HG02571 (cell line): ENCODE measurements around the gene CAMTA1.
"Not testable (repeated sequence)": the region's sequence is repeated elsewhere in the genome, so short reads cannot be mapped to it uniquely, and the experiment has no call there.

Experiments
- ATAC-seq: cut with Tn5 transposase; IDR thresholded peaks from one replicate; pipeline ENCODE4 v1.9.1; 2021; ENCODE audit warnings: mild to moderate bottlenecking, moderate library complexity; ENCODE audit not compliant: unreplicated experiment

The CAMTA1 gene

DNA sequence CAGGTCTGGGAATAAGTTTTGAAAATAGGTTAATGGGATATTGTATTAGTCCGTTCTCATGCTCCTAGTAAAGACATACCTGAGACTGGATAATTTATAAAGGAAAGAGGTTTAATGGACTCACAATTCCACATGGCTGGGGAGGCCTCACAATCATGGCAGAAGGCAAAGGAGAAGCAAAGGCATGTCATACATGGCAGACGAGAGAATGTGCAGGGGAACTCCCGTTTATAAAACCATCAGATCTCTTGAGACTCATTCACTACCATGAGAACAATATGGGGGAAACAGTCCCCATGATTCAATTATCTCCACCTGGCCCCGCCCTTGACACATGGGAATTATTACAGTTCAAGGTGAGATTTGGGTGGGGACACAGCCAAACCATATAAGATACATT, 60.5 kb downstream of the CAMTA1 start:
- not testable (repeated sequence) for ATAC-seq

DNA sequence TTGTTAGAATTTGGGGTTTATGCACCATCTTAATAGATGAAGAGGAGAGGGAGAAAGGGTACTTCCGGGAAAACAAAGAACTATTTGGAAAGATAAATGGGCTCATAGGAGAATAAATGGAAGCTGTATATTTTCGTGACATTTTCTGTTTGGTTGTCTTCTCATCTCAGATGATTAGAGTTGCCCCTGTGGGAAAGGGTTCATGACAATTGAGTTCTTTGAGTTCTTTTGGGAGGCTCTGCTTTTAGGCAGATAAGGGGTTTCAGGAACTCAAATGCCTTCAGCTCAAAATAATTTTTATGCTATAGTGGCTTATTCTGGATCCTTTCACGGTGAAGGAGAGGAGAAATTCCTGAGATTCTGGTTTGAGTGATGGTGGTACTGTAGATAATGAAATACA, 63.6 kb downstream of the CAMTA1 start:
- ATAC-seq = no peak

DNA sequence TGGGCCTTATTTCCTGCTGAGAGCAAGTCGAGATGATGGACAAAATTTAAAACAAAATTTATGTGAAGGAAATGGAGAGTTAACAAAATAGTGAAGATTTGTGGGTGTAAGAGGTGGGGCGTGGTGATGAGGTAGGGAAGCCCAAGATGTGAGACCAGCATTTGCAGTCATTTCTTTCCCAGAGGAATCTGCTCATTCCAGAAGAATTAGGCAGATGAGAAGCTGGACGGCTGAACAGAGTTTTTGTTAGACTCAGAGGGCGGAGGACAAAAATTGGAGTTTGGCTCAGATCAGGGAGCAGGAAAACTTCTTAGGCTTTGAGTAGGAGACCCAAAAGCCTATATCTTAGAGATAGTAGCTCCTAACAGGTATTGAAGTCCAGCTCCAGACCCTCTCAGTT, 65.3 kb downstream of the CAMTA1 start:
- ATAC-seq = no peak

DNA sequence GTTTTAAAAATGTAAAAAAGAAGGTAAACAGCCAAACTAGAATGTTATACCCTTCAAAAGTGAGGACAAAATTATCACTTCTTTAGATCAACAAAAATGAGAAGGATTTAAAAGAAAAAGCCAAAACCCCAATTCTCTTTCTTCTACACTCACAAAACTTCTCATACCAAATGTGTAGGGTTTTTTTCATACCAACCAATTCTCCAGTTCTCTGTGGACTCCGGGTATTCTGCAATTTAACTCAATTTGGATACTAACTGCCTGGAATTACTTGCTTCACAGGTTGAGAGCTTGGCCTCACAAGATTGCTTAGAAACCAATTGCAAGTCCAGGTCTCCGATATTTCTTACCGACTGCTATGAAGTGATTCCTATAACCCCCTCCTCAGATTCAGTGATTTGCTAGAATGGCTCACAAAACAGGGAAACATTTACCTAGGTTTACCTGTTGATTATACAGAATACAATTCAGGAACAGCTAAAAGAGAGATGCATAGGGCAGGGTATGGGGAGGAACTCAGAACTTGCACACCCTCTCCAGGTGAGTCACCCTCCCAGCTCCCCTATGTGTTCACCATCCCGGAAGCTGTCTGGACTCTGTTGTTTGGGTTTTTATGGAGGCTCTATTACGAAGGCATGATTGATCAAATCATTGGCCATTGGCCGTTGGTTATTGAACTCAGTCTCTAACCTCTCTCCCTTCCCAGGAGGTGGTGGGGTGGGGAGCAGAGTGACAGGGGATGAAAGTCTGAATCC, 67.1 kb downstream of the CAMTA1 start:
- ATAC-seq = no peak

DNA sequence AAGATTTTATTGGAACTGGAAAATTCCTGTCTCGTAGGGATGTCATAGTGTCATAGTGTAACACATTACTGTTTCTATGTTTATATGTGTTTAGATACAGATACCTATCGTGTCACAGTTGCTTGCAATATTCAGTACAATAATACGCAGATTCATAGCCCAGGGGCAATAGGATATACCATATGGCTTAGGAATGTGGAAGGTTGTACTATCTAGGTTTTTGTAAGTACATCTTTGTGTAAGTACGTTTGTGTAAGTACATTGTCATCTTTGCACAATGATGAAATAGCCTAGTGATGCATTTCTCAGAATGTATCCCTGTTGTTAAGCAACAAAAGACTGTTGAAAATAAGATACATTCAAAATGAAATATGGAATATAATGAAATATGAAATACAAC, 68.9 kb downstream of the CAMTA1 start:
- no peak for ATAC-seq

DNA sequence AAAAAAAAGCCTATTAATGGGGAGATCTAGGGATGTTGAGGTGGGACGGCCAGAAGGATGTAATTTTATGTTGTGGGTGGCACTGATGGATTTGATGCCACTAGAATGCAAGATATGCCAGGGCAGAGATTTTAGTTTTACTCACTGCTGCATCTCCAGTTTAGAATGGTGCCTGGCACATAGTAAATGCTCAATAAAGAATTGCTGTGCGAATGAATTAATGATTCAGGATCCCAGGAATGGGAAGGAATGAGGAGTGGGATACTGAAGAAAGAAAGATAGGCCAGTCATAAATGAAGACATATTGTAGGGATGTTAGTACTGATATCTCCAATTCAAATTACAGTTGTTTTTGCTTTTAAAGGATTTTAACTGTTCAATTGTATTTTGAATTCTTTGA, 72.6 kb downstream of the CAMTA1 start:
- no peak for ATAC-seq

DNA sequence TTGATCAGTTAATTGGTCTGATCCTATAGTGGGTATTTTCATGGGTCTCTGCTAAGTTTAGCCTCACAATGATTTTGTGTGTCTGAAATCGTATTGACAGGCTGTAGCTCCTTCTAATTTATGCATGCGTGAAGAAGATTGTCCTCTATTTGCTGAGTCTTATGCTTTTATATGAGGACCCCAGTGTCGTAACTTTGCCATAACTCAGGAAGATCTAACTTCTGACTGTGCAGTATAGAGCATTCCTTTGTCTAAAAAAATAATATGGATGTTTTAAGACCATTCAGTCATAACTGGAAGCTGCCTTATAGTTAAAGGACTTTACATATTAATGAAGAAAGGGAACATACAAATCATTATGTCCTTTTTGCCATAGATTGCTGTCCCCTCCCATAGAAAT, 73.3 kb downstream of the CAMTA1 start:
- no peak for ATAC-seq

DNA sequence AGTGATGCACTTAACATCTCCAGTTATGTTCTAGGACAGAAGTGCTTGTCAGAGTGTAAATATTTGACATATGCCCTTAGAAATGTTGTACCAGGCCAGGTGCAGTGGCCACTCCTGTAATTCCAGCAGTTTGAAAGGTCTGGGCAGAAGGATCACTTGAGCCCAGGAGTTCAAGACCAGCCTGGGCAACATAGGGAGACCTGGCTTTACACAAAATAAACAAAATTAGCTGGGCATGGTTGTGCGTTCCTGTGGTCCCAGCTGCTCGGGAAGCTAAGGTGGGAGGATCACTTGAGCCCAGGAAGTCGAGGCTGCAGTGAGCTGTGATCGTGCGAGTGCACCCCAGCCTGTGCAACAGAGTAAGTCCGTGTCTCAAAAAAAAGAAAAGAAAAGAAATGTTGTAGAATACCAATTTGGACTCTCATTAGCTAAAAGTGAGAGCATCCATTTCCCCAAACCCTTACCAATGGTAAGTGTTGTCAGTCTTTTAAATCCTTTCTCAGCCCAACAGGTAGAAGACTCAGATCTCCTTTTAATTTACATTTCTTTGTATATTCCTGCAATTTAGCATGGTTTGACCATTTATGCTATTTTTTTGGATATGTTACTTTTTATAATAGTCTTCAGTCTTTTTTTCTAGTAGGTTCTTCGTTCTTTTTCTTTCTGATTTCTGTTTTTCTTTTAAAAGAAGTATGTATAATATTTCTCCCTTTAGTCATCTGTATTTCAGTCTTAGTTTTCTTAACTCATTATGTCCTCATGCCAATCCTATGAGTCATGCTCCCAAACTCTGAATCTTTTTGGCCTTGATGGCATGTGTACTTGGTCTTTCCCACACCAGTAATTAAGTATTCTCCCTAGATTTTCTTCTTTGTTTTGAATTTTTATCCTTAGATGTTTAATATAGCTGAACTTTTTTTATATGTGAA, 74.4 kb downstream of the CAMTA1 start:
- no peak for ATAC-seq

DNA sequence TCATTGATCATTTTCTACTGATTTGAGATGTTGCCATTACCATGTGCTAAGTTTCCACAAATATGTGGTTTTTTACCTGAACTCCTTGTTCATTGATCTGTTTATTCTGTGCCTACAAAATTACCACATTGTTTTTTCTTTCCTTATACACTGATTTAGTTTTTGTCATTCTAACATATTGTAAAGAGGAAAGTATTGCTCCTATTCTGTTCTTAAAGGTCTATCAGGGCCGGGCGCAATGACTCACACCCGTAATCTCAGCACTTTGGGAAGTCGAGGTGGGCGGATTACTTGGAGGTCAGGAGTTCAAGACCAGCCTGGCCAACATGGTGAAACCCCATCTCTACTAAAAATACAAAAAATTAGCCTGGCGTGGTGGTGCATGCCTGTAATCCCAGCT, 75.1 kb downstream of the CAMTA1 start:
- ATAC-seq = no peak

DNA sequence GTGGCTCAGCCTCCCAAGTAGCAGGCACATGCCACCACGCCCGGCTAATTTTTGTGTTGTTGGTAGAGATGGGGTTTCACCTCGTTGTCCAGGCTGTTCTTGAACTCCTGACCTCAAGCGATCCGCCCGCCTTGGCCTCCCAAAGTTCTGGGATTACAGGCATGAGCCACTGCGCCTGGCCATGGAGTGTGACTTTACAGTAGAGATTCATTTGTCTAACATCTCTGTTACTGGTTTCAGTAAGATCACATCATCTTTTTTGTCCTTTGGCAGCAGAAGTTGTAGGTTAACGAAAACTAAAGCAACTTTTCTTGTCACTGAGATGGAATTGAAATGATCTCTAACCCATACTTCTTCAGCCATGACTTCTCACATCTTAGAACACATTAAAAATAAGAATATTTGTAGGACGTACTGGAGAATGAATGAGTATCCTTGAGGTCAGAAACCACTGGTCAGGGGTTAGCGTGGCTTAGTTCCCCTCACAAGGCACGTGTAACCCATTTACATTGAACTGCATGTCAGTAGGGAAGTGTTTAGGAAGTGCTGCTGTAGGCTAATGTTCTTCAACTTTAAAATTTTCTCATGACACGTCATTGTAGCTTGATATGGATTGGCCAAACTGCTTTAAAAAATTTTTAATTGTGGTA, 75.9 kb downstream of the CAMTA1 start:
- no peak for ATAC-seq

DNA sequence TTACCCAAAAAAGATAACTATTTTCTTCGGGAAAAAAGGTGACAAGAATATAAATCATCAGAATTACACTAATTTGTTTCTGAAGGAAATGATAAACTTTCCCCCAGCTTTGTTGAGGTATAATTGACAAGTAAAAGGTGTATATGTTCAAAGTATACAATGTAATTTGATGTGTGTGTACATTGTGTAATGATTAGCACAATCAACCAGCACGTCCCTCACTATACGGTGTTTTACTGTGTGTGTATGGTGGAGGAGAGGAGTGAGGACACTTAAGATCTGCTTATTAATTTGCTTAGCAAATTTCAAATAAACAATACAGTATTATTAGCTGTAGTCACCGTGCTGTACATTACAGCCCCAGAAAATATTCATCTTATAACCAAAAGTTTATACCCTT, 77.7 kb downstream of the CAMTA1 start:
- ATAC-seq = no peak

DNA sequence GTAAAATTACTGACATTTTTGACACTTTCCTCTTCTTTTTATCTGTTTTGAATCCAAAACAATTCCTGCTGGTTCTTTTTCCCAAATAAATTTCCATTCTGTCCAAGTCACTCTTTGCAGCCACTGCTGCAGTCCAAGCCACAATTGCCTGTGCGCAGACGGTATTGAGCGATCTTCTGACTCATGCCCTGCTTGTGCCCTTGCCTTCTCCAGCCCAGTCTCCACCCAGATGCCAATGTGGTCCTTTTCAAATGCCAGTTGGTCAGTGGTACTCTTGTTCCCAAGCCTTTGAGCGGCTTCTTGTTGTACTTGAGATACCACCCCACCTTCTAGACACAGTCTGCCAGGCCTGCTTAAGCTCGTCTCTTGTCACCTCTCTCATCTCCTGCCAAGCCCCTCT, 78.9 kb downstream of the CAMTA1 start:
- no peak for ATAC-seq

DNA sequence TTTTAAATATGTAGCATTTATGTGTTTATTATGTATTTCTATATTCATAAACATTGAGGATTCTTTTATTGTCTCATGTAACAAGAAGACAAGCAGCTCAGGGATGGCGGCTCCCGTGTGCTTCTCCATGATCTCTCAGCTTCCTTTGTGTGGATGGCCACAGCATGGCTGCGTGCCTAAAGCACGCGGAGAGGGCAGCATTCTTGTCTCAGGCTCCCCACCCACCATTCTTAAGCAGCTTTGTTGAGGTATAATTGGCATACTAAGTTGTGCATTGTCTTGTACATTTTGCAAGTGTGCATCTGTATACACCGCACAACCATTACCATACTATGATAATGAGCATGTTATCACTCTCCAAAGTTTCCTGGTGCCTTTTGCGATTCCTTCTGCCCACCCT, 81.6 kb downstream of the CAMTA1 start:
- ATAC-seq = no peak

DNA sequence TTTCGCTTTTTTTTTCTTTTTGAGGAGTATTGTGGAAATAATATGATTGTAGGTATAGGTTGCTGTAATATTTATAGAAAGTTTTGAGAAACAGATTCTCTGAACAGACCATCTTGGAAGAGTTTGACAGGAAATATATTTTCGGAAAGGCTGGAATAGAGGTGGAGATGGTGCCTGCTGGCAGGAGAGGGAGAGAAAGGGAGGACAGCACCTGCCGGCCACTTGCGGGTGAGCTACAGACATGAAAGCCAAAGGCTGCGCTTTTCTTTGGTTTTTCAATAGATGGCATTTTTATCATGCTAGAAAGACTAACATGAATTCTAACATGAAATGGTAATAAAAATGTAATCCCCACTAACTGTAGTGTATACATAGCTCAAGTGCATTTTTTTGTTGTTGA, 82.1 kb downstream of the CAMTA1 start:
- no peak for ATAC-seq

DNA sequence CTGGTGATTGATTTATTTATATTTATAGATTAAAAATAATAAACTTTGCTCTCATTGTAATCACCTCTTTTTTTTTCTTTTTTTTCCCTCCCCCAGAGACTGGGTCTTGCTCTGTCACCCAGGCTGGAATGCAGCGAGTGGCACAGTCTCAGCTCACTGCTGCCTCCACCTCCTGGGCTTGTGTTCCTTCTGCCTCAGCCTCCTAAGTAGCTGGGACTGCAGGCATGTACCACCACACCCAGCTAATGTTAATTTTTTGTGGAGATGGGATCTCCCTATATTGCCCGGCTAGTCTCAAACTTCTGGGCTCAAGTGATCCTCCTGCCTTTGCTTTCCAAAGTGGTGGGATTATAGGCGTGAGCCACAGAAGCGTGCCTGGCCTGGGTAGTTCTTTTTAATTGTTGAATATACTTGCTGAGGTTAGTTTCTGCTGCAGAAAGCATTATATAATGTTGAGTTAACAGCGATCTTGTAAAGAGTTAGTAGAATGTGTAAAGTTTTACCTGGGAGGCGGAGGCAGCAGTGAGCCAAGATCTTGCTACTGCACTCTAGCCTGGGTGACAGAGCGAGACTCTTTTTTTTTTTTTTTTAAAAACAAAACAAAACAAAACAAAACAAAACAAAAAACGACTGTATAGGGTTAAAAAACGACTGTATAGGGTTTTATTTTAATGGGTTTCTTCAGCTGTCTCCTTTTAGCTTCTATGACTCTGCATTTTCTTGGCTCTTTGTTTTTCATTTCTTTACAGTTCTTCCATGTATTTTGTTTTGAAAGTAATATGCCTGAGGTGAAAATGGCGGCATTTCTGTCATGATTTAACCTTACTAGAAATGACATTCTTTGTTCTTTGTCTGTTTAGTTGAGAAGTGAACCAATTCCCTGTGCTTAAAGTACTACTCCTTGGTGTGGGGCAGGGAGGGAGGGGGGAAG, 82.7 kb downstream of the CAMTA1 start:
- no peak for ATAC-seq

DNA sequence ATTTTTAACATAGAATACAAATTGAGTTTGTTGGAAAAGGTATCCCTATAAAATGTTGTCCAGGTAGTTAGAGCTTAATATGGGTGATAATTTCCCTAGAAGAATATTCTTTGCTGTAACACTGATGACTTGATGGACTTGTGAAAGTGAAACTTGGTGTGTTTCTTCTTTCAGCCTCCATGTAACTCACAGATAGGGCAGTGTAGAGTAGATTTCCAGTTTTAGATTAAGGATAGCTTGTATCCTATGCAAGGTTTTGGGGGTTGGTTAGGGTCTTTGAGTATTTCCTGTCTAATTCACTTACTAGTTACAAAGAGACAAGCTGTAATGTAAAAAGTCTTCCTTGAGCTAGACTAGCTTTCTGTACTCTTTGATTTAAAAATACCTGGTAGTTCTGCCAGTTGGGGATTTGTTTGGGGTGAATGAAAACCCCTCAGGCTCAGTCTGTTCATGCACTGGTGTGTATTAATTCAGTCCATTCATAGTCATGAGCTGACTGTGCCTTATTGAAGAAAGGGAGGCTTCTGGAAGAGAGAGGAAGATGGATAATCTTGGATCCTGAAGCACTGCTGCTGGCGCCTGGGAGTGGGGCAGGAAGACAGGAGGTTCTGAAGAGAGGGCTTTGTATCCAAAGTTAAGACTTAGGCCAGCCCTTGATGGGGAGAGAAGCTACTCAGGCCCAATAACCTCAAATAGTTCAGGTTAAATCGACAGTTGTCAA, 83.6 kb downstream of the CAMTA1 start:
- ATAC-seq = no peak

DNA sequence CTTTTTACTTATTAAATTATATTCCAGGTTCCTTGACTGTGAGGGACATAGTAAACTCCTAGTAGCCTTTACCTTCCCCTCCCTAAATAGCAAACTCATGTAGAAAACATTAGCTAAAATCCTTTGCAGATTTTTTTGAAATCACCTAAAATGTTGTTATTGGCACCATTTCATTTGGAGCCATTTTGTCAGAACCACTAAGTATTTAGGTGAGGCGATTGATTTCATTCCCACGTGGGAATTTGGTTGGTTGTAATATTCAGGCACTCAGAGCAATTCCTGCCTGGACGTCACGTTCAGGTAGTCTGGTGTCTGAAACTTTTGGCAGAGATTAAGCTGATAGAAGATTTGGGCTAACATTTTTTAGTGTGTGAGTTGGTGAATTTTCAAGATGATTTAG, 84.3 kb downstream of the CAMTA1 start:
- no peak for ATAC-seq

DNA sequence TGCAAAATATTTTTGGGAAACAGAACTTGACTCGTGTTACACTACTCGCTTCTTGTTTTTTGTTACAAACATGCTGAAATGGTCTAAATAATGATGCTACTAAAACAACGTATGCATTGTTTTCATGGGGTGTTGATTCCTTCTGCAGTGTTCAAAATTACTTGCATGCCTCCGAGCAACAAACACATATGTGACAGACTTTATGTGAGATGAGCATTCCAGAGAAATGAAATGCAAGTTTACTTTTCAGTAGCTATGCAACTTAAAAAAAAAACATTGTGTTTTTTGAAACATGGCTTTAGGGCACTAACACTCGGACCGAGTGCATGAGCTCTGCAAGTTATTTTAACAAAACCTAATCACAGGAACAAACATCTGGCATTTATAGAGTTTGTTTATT, 84.8 kb downstream of the CAMTA1 start:
- no peak for ATAC-seq

DNA sequence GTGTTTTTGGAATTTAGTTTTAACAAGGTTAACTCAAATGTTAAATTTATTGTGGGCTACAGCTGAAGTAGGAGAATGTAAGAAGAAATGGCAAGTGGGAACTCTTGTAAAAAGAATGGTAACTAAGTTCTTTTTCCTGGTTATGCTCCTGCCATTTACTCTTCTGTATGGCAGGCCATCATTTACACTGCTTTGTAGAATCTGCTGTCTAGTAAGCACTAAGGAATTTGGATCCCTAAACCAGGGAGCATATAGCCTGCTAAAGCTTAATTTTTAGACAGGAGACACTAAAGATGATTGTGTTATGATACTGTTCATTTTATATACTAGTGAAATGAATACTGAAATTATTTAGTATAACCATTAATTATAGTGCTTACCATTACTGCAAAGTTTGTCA, 85.3 kb downstream of the CAMTA1 start:
- no peak for ATAC-seq
